Measurements from ENCODE around the gene SOSTDC1.

The SOSTDC1 gene

GRCh38 chr7:16494551-16494950 lies 29.0 kb upstream of the SOSTDC1 start:
- no peaks in the 10 kb centered on the region for H3K4me1 ChIP-seq
- intact Hi-C loops (cut with DNase I; ENCODE audit: low total_unique reads), result no loop called here
- no peaks in the 10 kb centered on the region for H3K27me3 ChIP-seq
- no peak overlapping the region for H3K4me3 ChIP-seq
- TF ChIP-seq CTCF (IDR thresholded peaks at IDR 0.05), result no peak
- H3K36me3 ChIP-seq, result no peaks in the 10 kb centered on the region
- no peak for DNase-seq
- H3K9me3 ChIP-seq, result no peaks in the 10 kb centered on the region
- H3K27ac ChIP-seq, result no peak overlapping the region

GRCh38 chr7:16493266-16493665 lies 27.7 kb upstream of the SOSTDC1 start:
- no peak overlapping the region for H3K4me3 ChIP-seq
- intact Hi-C loops (cut with DNase I; ENCODE audit: low total_unique reads), result no loop called here
- H3K27me3 ChIP-seq, result no peaks in the 10 kb centered on the region
- H3K27ac ChIP-seq, result no peak overlapping the region
- no peak for TF ChIP-seq CTCF (IDR thresholded peaks at IDR 0.05)
- H3K4me1 ChIP-seq, result no peaks in the 10 kb centered on the region
- H3K9me3 ChIP-seq, result no peaks in the 10 kb centered on the region
- no peak for DNase-seq
- no peaks in the 10 kb centered on the region for H3K36me3 ChIP-seq

- no peak overlapping the region for H3K27ac ChIP-seq
- DNase-seq, result no peak
- intact Hi-C loops (cut with DNase I; ENCODE audit: low total_unique reads), result no loop called here
These were observed 27.1 kb upstream of the SOSTDC1 start for GRCh38 chr7:16492513-16493062.

DNA sequence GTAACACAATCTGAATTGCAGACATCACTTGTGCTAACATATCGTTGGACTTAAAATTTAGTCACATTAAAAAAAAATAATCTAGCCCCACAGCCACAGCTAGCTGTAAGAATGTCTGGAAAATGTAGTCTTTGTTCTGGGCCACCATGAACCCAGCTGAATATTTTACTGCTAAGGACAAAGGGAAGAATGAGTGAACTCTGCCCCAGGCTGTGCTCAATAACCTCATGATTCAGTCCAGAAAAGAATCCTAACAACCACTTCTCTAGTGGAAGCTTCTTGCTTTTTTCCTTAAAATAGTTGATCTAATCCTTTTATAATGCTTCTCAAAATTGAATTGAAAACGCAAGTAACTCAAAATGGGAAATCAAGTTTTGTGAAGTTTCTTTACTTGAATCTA lies 25.6 kb upstream of the SOSTDC1 start:
- intact Hi-C loops (cut with DNase I; ENCODE audit: low total_unique reads), result no loop called here
- H3K27ac ChIP-seq, result no peak overlapping the region
- TF ChIP-seq CTCF (IDR thresholded peaks at IDR 0.05), result no peak
- H3K4me3 ChIP-seq, result no peak overlapping the region
- H3K27me3 ChIP-seq, result no peaks in the 10 kb centered on the region
- H3K9me3 ChIP-seq, result no peaks in the 10 kb centered on the region
- no peaks in the 10 kb centered on the region for H3K4me1 ChIP-seq
- no peaks in the 10 kb centered on the region for H3K36me3 ChIP-seq
- DNase-seq, result no peak

More at GRCh38 chr7:16492513-16493062, 27.1 kb upstream of the SOSTDC1 start:
- Histone ChIP-seq H3K4me1 (no peaks in the 10 kb centered on the region), H3K36me3 (no peaks in the 10 kb centered on the region), H3K9me3 (no peaks in the 10 kb centered on the region), H3K4me3 (no peak overlapping the region), H3K27me3 (no peaks in the 10 kb centered on the region)
- TF ChIP-seq CTCF (IDR thresholded peaks at IDR 0.05), result no peak

- Histone ChIP-seq H3K4me1 (no peaks in the 10 kb centered on the region), H3K9me3 (no peaks in the 10 kb centered on the region), H3K4me3 (no peak overlapping the region), H3K27me3 (no peaks in the 10 kb centered on the region), H3K27ac (no peak overlapping the region), H3K36me3 (no peaks in the 10 kb centered on the region)
- no peak for DNase-seq
- intact Hi-C loops (cut with DNase I; ENCODE audit: low total_unique reads), result no loop called here
- no peak for TF ChIP-seq CTCF (IDR thresholded peaks at IDR 0.05)
These were observed 19.1 kb upstream of the SOSTDC1 start for GRCh38 chr7:16484453-16485158.
